Loucy (cell line): ENCODE data around the gene ZNF507.
A peak's percentile ranks its signal among the peaks of the same experiment; 100 is the strongest.

Experiments
- CTCF ChIP-seq: fragments of 200-600 bp; sonication (generic); conservative IDR thresholded peaks from 2 replicates; pipeline ENCODE4 v1.5.1; 2014; ENCODE audit warnings: mild to moderate bottlenecking, antibody characterized with exemption, low read length
- EZH2phosphoT487 ChIP-seq: fragments of 200-600 bp; IDR thresholded peaks from 2 replicates; pipeline ENCODE4 v1.6.1; 2018; ENCODE audit warnings: antibody characterized with exemption, mild to moderate bottlenecking, moderate library complexity, borderline replicate concordance

DNA sequence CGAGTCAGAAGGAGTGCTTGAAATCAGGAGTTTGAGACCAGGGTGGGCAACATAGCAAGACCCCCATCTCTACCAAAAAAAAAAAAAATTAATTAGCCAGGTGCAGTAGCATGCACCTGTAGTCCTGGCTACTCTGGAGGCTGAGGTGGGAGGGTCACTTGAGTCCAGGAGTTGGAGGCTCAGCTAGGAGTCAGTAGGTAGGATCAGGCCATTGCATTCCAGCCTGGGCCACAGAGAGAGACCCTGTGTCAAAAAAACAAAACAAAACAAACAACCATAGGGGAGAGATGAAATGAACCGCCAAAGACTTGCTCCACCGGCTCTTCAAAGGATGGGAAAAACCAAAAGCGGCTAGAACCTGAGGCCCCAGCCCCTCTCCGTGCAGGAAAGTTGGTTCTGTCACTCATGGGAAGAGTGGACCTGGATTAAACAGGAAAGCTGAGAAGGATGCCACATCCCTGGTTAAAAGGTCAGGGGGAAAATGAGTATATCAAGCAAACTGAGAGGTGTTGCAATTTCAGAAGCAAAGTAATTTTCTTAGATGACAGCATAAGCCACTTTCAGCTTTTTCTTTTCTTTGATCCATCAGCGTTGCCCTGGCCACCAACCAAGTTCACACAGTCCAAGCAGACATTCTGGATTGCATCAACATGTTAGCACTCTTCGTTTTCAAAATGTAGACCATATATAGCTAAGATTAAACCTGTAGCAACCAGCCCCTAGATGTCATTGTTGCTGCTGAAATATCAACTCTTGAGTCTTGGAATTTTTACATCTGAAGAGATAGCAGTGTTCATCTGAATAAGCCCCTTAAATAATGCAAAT, 8.9 kb upstream of the ZNF507 start:
- TF ChIP-seq CTCF (peak; percentile 35), EZH2phosphoT487 (no peak)
